GM21825 (cell line): ENCODE data around the gene TFAP2B.

ENCODE experiments used
- ATAC-seq: cut with Tn5 transposase; IDR thresholded peaks from one replicate; pipeline ENCODE4 v1.9.1; 2021; ENCODE audit warnings: mild to moderate bottlenecking, moderate library complexity; ENCODE audit not compliant: unreplicated experiment

The TFAP2B gene

GRCh38 chr6:50846144-50846851, 27.6 kb downstream of the TFAP2B start:
- no peak for ATAC-seq

GRCh38 chr6:50846852-50847155, 28.1 kb downstream of the TFAP2B start:
- ATAC-seq = no peak

GRCh38 chr6:50847890-50848594, 29.4 kb downstream of the TFAP2B start:
- no peak for ATAC-seq

GRCh38 chr6:50848989-50849795, 30.5 kb downstream of the TFAP2B start:
- ATAC-seq = no peak

- no peak for ATAC-seq
Measured at GRCh38 chr6:50849796-50850180, 31.1 kb downstream of the TFAP2B start.

GRCh38 chr6:50850223-50851048, 31.8 kb downstream of the TFAP2B start:
- ATAC-seq = no peak

- no peak for ATAC-seq
Measured at GRCh38 chr6:50851049-50851845, 32.6 kb downstream of the TFAP2B start.

- no peak for ATAC-seq
Measured at GRCh38 chr6:50853939-50854338, 35.3 kb downstream of the TFAP2B start.

- no peak for ATAC-seq
Measured at GRCh38 chr6:50861692-50862091, 43.0 kb downstream of the TFAP2B start.

- no peak for ATAC-seq
Measured at GRCh38 chr6:50862176-50862575, 43.5 kb downstream of the TFAP2B start.

- no peak for ATAC-seq
Measured at GRCh38 chr6:50864601-50865000, 45.9 kb downstream of the TFAP2B start.

- ATAC-seq = no peak
Measured at GRCh38 chr6:50868466-50868865, 49.8 kb downstream of the TFAP2B start.

GRCh38 chr6:50873167-50873566, 54.5 kb downstream of the TFAP2B start:
- ATAC-seq = no peak

- ATAC-seq = no peak
Measured at GRCh38 chr6:50884364-50884763, 65.7 kb downstream of the TFAP2B start.

- no peak for ATAC-seq
Measured at GRCh38 chr6:50887112-50887511, 68.4 kb downstream of the TFAP2B start.

GRCh38 chr6:50889497-50889896, 70.8 kb downstream of the TFAP2B start:
- ATAC-seq = no peak

- no peak for ATAC-seq
Measured at GRCh38 chr6:50889935-50890334, 71.3 kb downstream of the TFAP2B start.

- ATAC-seq = no peak
Measured at GRCh38 chr6:50890579-50890978, 71.9 kb downstream of the TFAP2B start.

GRCh38 chr6:50891290-50891689, 72.6 kb downstream of the TFAP2B start:
- ATAC-seq = no peak
